Measurements from ENCODE around the gene FOXP2.
"Not testable (repeated sequence)": the region's sequence is repeated elsewhere in the genome, so short reads cannot be mapped to it uniquely, and the experiment has no call there.

Gene FOXP2

GRCh38 chr7:114507381-114507780 lies 92.8 kb downstream of the FOXP2 start:
- no peak for DNase-seq

GRCh38 chr7:114508086-114508485 lies 93.5 kb downstream of the FOXP2 start:
- no peak for DNase-seq

- DNase-seq = not testable (repeated sequence)
Measured at GRCh38 chr7:114510824-114511223, 96.2 kb downstream of the FOXP2 start.

GRCh38 chr7:114519240-114519639 lies 104.6 kb downstream of the FOXP2 start:
- no peak for DNase-seq

GRCh38 chr7:114522081-114522480 lies 107.5 kb downstream of the FOXP2 start:
- no peak for DNase-seq

GRCh38 chr7:114527589-114527988 lies 113.0 kb downstream of the FOXP2 start:
- no peak for DNase-seq

- no peak for DNase-seq
Measured at GRCh38 chr7:114530057-114530611, 115.5 kb downstream of the FOXP2 start.

GRCh38 chr7:114531326-114531725 lies 116.7 kb downstream of the FOXP2 start:
- DNase-seq = no peak

GRCh38 chr7:114533131-114533530 lies 118.5 kb downstream of the FOXP2 start:
- DNase-seq = no peak

GRCh38 chr7:114534953-114535352 lies 120.3 kb downstream of the FOXP2 start:
- no peak for DNase-seq

- DNase-seq = no peak
Measured at GRCh38 chr7:114539575-114539974, 125.0 kb downstream of the FOXP2 start.

- DNase-seq = no peak
Measured at GRCh38 chr7:114540291-114540690, 125.7 kb downstream of the FOXP2 start.

- not testable (repeated sequence) for DNase-seq
Measured at GRCh38 chr7:114547346-114547745, 132.7 kb downstream of the FOXP2 start.

- no peak for DNase-seq
Measured at GRCh38 chr7:114548081-114548980, 133.7 kb downstream of the FOXP2 start.

GRCh38 chr7:114554781-114555537 lies 140.3 kb downstream of the FOXP2 start:
- no peak for DNase-seq

- no peak for DNase-seq
Measured at GRCh38 chr7:114567416-114567815, 152.8 kb downstream of the FOXP2 start.

GRCh38 chr7:114569220-114569619 lies 154.6 kb downstream of the FOXP2 start:
- DNase-seq = no peak

GRCh38 chr7:114574384-114574783 lies 159.8 kb downstream of the FOXP2 start:
- DNase-seq = no peak

- no peak for DNase-seq
Measured at GRCh38 chr7:114575098-114575497, 160.5 kb downstream of the FOXP2 start.

GRCh38 chr7:114580963-114581362 lies 166.3 kb downstream of the FOXP2 start:
- not testable (repeated sequence) for DNase-seq

- DNase-seq = no peak
Measured at GRCh38 chr7:114588506-114588905, 173.9 kb downstream of the FOXP2 start.

GRCh38 chr7:114589436-114589835 lies 174.8 kb downstream of the FOXP2 start:
- DNase-seq = no peak

GRCh38 chr7:114590298-114590697 lies 175.7 kb downstream of the FOXP2 start:
- no peak for DNase-seq

GRCh38 chr7:114598946-114599345 lies 184.3 kb downstream of the FOXP2 start:
- DNase-seq = no peak

All from CD4-positive, alpha-beta T cell treated with Interleukin-6 for 4 hours (primary cell).